Measurements from ENCODE around the gene DGCR6L.
"Not testable (repeated sequence)": the region's sequence is repeated elsewhere in the genome, so short reads cannot be mapped to it uniquely, and the experiment has no call there.

Gene DGCR6L

DNA sequence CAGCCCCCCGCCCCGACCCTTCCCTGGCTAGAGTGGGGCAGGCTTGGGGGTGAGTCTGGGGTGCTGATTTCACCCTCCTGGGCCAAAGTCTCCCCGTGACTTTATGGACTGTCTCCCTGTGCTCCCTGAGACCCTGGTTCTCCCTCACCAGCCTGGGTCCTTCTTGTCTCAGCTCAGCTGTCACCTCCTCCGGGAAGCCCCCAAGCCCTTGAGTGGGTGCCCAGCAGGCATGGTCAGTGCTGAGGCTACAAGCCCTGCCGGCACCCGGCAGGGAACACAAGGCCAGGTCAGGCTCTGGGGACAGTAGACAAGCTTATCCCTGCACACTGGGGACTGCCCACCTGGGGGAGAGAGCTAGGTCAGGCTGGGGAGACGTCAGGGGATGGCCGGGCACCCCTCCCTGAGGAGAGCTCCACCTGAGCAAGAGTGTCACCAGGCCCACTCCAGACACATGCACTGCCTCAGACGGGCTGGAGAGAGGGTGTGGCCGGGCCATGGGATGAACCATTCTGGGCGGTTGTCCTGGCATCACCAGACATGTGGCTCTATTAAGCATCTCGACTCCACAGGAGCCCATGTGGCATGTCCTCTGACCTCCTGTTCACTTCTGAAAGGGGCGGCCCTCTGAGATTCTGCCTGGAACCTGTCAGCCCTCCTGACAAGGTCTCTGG, 29.1 kb downstream of the DGCR6L start:
- no peak for DNase-seq

GRCh38 chr22:20290045-20290392, 29.8 kb downstream of the DGCR6L start:
- no peak for DNase-seq

DNA sequence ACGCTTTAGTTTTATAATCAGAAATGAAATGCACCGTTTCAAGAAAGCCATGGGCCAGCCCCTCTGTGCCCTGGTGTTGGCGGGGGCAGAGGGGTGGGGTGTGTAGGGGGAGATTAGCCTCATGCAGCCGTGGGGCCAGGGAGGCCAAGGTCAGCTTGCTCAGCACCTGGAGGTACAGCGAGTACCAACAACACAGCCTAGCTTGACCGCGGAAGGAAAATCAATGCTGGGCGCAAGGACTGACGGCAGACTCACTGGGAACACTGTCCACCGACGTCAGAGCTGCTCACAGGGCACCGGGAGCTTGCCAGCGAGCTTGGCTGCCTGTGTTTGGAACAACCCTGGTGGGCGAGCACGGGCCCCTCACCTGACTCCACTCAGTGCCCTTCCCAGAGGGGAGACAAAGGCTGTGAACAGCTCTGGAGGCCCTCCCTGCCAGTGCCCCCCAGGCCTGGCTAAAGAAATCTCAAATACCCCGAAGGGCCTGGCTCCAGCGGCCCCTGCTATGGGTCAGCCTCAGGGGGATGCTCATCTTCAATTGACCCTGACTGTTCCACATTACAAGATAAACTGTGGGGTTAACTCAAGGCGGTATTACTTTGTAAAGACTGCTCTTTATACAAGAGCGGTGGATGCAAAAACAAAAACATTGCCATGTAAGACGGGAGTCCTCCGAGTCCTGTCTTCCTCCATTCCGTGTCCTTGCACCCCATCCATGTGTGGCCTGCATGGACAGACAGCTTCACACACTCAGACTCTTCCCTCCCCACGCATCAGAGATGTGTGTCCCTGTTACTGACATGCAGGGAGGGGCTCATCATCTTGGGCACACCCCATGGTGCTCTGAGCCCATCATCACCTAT, 30.4 kb downstream of the DGCR6L start:
- DNase-seq, result not testable (repeated sequence)

DNA sequence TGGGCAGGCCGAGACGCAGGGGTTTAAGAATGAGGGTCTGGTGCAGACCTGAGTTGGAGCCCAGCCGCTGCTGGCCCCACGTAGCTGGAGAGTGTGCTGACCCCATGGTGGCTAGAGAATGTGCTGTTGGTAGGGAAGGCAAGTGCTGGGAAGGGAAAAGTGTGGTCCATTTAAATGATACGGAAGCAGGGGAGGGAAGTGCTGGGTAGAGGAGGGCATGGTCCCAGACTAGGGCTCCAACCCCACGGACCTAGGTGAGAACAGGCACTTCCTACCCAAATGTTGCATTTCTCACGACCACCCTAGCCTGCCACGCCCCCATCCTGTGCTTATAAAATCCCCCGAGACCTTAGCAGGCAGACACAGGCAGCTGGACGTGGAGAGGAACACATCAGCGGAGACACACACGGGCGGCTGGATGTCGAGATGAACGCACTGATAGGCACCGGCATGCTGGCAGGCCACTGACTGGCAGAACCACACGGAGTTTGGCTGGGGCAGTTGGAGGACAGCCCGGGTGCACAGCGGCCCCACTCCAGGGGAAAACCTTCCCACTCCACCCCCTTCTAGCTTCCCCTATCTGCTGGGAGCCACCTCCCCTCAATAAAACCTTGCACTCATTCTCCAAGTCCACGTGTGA, 33.0 kb downstream of the DGCR6L start:
- not testable (repeated sequence) for DNase-seq

DNA sequence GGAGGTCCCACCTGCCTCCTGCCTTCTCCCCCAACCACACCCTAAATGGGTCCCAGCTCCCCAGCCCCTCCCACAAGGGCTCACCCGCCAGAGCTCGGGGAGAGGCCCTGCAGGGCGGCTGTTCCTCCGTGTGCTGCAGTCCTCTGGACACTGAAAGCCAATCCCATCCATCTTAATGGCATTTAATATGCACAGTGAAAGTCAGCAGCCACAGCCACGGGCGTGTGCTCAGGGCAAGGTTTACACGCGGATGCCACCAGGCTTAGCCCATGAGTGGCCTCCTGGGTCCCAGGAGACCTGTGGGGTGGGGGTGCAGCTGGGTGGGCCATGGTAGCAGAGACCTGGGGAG, 33.6 kb downstream of the DGCR6L start:
- DNase-seq, result not testable (repeated sequence)

GRCh38 chr22:20285473-20286311, 34.2 kb downstream of the DGCR6L start:
- not testable (repeated sequence) for DNase-seq

DNA sequence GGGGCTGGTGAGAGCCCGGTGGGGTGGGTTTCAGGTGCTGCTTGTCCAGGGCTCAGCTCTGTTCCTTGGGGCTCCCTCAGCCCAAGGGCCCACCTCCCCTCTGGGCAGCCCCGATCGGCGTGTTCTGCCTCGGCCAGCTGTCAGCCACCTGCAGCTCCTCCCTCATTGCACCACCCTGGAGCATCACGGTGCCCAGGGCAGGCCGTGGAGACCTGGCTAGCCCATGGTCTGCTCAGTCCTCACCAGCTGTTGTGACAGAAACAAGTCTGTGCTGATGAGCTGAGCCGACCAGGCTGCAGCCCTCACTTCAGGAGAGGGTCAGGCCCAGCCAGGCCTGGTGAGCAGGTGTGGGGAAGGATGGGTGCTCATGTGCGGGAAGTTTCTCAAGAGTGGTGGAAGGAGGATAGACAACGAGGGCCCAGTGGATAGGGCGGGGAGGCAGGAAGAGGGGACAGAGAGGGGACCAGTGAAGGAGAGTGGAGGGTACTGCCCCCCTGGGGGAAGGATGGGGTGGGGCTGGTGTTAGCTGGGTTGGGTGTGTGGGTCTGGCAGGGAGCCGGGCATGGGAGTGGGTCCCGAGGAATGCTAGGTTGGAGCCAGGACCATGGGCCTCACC, 35.3 kb downstream of the DGCR6L start:
- no peak for DNase-seq

- DNase-seq, result no peak
These were observed 36.2 kb downstream of the DGCR6L start for GRCh38 chr22:20283674-20284066.

DNA sequence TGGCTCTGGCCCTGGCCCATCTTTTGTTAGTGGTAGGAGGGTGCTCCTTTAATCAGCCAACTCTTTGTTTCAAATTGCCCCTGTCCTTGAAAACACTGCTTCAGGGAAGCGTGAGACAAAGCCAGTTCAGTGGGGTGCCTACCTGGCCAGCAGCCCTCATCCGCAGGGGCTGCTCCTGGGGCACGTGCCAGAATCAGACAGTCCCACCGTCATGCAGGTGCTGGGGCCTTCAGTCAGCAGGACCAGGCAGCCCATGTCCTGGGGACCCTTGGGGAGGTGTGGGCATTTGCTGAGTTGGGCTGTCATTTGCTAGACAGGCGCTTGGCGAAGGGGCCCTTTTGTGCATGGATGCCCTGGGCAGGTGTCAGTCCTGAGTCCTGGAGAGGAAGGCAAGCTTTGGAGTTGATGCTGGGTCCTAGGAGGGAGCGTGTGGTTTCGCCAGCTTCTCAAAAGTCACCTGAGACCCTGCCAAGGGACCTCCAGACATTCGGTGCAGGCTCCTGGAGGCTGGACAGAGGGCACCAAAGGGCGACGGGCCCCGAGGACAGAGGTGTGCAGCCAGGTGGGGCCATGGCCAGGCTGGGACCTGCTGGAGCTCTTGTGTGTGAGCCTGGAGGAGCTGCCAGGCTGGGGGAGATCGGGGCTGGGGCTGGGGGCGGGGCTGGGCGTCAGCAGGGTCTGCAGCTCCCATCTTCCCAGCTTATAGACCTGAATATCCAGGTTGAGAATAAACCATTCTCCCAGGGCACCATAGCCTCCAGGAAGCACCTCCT, 36.8 kb downstream of the DGCR6L start:
- DNase-seq, result no peak

- no peak for DNase-seq
These were observed 38.0 kb downstream of the DGCR6L start for GRCh38 chr22:20281891-20282290.

- DNase-seq, result not testable (repeated sequence)
These were observed 38.4 kb downstream of the DGCR6L start for GRCh38 chr22:20281473-20281872.

DNA sequence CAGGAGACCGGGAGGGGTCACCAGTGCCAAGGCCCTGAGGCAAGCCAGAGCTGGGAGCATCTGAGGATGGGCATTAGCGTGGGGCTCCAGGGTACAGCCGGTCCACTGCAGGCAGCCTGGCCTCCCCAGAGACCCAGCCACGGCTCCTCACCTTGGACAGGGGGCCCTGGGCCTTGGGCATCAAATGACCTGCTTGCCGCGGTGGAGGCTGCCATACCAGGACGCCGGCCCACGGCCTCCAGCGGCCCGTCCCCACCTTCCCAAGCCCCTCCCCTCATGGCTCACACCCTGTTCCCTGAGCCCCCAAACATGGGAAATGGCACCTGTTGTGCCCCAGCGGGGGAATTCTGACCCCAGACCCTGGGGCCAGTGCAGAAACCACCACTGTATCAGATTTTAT, 39.0 kb downstream of the DGCR6L start:
- DNase-seq, result no peak

DNA sequence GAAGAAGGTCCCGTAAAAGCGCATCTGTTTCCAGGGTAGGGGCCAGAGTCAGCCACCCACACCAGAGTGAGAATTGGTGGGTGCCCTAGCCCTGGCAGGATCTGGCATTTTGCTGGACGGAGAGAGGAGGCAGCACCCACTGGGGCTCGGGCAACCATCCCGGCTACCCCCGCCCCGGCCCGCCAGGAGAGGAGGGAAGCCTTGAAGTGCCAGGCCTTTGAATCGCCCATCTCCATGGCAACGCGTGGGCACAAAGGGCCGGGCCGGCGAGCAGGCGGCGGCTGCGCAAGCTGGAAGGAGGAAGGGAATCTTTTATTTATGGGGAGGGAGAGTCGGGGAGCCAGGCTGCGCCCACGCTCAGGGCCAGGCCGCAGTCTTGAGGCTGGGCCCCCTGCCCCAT, 39.7 kb downstream of the DGCR6L start:
- not testable (repeated sequence) for DNase-seq

- DNase-seq, result no peak
These were observed 40.2 kb downstream of the DGCR6L start for GRCh38 chr22:20279662-20280134.

- not testable (repeated sequence) for DNase-seq
These were observed 41.0 kb downstream of the DGCR6L start for GRCh38 chr22:20278726-20279490.

GRCh38 chr22:20277936-20278635, 41.8 kb downstream of the DGCR6L start:
- not testable (repeated sequence) for DNase-seq

DNA sequence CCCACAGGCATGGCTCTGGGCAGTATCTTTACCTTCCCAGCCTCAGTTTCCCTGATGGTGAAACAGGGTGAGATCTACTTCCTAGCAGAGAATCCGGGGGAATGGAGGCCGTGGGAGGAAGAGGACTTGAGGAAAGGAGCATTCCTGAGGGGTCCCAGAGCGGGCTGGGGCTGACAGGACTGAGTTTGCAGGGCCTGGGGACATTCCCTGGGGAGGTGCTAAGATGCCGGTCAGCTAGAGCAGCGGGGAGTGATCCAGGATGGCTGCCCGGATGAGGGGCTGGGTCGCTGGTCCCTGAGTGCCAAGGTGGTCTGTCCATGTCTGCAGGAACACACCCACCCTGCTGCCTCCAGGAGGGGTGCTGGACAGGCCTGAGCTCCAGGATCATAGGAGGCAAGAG, 43.4 kb downstream of the DGCR6L start:
- DNase-seq, result no peak

DNA sequence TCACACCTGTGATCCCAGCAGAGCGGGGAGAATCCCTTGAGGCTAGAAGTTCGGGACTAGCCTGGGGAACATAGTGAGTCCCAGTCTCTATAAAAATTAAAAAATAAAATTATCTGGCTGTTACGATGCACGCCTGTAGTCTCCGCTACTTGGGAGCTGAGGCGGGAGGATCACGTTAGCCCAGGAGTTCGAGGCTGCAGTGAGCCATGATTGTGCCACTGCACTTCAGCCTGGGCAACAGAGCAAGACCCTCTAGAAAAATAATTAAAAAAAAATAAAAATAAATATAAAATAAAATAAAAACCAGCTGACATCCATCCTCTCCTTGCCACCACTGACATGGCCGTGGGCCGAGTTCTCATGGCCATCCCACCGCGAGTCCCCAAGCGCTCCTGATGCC, 44.0 kb downstream of the DGCR6L start:
- DNase-seq, result no peak

DNA sequence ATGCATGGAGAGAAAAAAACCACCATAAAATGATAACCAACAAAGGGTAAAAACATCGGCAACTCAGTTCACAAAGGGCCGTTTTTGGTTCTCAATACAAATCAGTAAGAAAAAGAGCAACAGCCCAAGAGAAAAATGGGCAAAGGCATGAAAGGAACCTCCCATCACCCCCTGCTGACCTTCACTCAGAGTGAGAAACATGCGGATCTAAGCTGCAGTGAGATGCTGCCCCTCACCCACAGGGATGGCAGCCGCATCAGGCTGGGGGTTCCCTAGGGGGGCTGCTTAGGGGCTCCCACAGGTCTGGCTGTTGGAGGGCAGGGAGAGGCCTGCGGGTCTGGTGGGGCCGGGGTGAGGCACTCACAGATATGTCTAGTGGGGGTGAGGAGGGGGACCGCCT, 44.5 kb downstream of the DGCR6L start:
- DNase-seq, result not testable (repeated sequence)

DNA sequence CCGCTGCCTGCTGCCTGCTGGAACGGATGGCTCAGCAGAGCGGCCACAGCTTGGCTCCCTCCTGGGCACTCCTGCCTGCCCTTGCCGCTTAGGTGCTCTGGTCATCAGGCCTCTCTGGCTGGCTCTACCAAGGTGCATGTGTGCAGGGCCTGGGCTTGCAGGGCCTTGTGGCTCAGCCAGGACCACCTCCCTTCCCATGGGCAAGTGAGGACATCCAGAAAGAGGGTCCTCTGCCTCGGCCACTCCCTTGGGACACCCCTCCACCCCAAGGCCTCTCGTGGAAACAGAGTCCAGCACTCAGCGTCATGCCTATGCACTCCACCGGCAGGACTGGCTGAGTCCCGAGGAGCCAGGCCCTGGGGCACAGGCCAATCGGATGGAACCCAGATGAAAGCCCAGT, 45.5 kb downstream of the DGCR6L start:
- not testable (repeated sequence) for DNase-seq

Measured in NCI-H1417 treated with DMSO at 0.1 percent for 48 hours (cell line).